ENCODE results near the gene HEPN1. TPM values are rescaled to one million over a fixed set of nuclear protein-coding genes. Genes with fewer than 3 reads are reported as not detected.
A peak's percentile ranks its signal among the peaks of the same experiment; 100 is the strongest.

The HEPN1 gene
- polyA plus RNA-seq, 10 donors = 0.14 to 0.38 TPM; not detected in 8

- DNase-seq = peak in 1 of 3 donors; percentile 5
Measured at GRCh38 chr11:124882339-124883071, 36.5 kb upstream of the HEPN1 start.

GRCh38 chr11:124884340-124884739 lies 34.7 kb upstream of the HEPN1 start:
- DNase-seq = no peak

GRCh38 chr11:124884869-124885479 lies 34.1 kb upstream of the HEPN1 start:
- DNase-seq = no peak

DNA sequence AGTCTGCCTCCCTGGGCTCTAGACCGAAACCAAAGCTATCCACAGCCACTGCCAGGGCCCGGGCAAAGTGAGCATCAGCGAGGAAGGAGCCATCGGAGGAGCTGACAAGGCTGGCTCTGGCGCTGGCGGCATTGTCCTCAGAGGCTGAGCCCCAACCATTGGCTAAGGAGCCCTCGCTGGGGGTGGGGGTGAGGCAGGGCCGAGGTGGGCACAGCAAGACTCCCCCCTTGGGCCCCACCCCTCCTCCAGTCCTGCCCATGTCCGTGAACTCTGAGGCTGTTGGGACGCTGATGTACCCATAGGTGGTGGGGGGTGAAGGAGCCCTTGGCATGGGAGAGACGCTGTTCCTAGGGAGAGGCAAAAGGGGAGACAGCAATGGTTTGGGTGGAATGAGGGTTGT lies 32.6 kb upstream of the HEPN1 start:
- DNase-seq = no peak

GRCh38 chr11:124886978-124887666 lies 31.9 kb upstream of the HEPN1 start:
- DNase-seq = peak in 1 of 3 donors; percentile 2

- no peak for DNase-seq
Measured at GRCh38 chr11:124887667-124888013, 31.4 kb upstream of the HEPN1 start.

DNA sequence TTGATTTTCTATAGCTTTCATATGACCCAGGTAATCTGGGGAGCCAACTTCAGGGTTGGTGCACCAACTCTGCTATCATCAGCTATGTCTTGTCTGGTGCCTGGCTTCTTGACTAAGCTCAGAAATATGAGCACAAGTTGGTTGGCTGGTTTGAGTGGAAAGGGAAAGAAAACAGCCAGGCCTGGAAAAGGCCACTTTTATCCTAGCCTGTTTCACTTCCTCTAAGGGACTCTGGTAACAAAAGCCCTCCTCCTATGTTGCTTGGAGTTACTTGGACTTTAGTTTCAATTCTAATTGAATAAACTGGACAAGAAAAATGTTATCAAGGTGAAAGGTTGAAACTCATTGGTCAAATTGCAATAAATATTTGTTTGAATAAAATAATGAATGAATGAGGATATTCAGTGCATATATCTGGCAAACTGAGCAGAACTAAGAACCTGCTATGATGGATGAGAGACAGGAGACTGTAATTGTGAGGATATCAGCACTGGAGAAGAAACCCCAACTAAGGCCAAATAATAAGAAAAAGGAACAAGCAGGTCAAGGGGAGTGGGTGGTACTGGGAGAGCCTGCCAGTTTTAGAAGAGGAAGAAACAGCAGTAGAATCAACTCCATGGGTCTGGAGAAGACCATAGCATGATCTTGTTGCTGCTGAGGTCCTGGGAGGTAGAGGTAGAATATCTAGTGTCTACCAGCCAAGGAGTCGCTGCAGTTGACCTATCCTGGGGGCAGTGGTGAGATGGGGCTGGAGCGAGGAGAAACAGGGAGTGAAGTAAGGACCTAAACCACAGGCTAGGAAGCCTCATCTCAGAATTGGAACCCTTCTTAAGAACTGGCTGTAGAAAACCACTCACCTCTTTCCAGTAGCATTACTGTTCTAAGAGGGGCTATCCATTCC lies 29.6 kb upstream of the HEPN1 start:
- peak in 1 of 3 donors; percentile 22 for DNase-seq

GRCh38 chr11:124890151-124890550 lies 28.9 kb upstream of the HEPN1 start:
- no peak for DNase-seq

DNA sequence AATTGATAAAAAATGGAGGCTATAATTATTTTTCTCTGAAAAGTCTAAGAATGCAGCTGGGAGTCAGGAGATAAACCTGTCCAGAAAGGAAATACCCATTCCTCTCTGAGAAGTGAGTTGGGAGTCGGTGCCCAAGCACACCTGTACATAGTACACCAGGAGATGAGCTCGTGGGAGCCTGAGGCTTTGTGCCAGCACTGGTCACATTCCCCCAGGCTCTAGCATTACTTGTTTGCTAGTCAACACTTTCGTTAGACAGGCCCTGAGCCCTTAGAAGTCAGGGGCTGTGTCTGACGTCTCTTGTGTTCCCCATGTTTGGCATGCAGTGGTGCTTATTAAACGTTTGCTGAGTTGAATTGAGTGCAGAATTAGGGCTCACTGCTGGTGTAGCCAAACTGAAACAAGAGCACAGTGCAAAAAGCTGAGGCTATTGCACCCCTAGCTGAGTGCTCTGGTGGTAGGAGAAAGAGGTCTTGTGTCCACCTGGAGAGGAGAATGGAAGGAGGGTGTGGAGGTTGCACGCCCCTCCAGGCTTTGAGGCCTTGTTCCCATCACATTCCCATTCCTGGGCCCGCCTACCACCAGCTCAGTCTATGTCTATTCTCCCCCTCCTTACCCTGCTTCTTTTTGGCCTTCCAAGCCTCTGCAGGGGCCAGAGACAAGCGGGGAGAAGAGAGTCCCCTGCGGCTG lies 28.2 kb upstream of the HEPN1 start:
- peak in 1 of 3 donors; percentile 59 for DNase-seq

DNA sequence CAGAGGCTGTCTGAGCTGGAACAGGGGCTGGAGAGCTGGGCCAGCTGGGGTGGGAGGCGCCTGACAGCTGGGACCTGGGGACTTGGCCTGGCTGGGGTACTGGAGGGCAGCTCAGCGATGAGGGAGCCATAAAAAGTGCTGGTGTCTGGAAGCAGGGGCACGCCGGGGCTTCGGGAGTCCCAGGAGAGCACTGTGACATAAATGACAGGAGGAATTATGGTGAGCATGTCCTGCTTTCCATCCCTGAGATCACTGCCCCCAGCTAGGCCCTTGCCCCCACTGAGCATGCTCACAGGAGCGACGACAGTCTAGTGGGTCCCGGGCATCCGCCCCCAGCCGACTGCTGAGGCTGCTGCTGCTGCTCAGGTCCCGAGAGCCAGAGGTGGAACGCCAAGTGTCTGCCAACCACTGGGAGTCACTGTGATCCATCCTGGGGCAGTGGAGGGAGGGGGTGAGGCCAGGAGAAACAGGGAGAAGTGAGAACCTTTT lies 27.6 kb upstream of the HEPN1 start:
- no peak for DNase-seq

DNA sequence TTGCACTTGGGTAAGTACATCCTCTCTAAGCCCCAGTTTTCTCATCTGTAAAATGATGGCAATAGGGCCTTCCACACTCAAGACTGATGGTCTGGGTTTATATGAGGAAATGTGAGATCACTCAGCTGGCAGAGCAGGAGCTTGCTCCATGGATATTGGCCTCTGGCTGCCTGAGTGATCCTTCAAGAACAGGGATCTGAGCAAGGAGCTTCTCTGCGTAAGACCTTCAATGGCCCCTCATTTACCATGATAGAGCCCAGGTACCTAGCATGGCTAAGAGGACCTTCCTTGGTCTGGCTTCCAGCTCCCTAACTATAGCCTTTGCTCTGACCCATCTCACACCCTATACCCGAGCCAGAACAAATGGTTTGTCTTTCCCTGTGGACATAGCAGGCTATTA lies 26.9 kb upstream of the HEPN1 start:
- peak in 1 of 3 donors; percentile 23 for DNase-seq

DNA sequence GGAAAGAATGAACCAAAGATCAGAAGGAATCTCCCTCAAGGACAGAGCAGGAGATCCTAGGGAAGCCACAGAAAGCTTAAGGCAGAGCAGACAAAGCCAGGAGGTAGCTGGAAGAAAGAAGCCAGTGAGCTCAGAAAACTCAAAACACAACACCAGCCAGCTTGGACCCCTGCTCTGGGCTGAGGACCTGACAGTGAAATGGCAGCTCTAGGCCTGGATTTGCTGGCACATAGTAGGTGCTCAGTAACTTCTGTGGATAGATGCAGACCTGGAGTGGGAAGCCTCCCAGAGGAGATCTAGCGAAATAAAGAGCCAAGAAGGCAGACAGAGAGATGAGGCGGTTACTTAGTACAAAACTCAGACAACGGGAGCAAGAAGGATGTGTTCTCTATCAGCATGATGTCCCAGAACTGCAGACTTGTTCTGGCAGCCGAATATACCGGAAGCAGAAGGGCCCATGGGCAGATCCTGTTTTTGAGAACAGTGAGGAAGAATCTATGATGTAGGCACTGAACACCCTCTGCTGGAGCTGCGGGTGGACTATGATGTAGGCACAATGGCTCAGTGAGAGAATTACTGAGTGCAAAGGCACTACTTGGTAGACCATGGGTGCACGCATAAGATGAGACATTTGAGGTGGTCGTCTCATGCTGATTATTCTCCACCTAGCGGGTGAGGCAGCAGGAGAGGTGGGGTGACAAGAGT lies 26.1 kb upstream of the HEPN1 start:
- DNase-seq = peak in 1 of 3 donors; percentile 37

GRCh38 chr11:124893781-124894401 lies 25.2 kb upstream of the HEPN1 start:
- DNase-seq = peak in 1 of 3 donors; percentile 4

- DNase-seq = peak in 1 of 3 donors; percentile 31
Measured at GRCh38 chr11:124894606-124895430, 24.2 kb upstream of the HEPN1 start.

- peak in 1 of 3 donors; percentile 22 for DNase-seq
Measured at GRCh38 chr11:124895471-124895971, 23.5 kb upstream of the HEPN1 start.

- DNase-seq = no peak
Measured at GRCh38 chr11:124896071-124896750, 22.8 kb upstream of the HEPN1 start.

GRCh38 chr11:124896821-124897391 lies 22.1 kb upstream of the HEPN1 start:
- peak in 1 of 3 donors; percentile 78 for DNase-seq
